ENCODE measurements around the gene KCNJ18.
"Not testable (repeated sequence)": the region's sequence is repeated elsewhere in the genome, so short reads cannot be mapped to it uniquely, and the experiment has no call there.

Gene KCNJ18

GRCh38 chr17:21691883-21692703 is at the start of gene KCNJ18:
Gene KCNJ18, plus strand, starts transcription at chr17:21692523. Its CDS starts 10,264 bp downstream, at chr17:21702787.
- DNase-seq (ENCODE audit: low read depth, low spot score): not testable (repeated sequence)

- not testable (repeated sequence) for DNase-seq (ENCODE audit: low read depth, low spot score)
These were observed 44.2 kb upstream of the KCNJ18 start for GRCh38 chr17:21648125-21648524.

GRCh38 chr17:21650043-21650442 is 42.3 kb upstream of the KCNJ18 start:
- not testable (repeated sequence) for DNase-seq (ENCODE audit: low read depth, low spot score)

- DNase-seq (ENCODE audit: low read depth, low spot score): not testable (repeated sequence)
These were observed 40.3 kb upstream of the KCNJ18 start for GRCh38 chr17:21652049-21652448.

- not testable (repeated sequence) for DNase-seq (ENCODE audit: low read depth, low spot score)
These were observed 39.1 kb upstream of the KCNJ18 start for GRCh38 chr17:21653211-21653610.

GRCh38 chr17:21656518-21657309 is 35.6 kb upstream of the KCNJ18 start:
- DNase-seq (ENCODE audit: low read depth, low spot score): not testable (repeated sequence)

GRCh38 chr17:21659635-21660034 is 32.7 kb upstream of the KCNJ18 start:
- not testable (repeated sequence) for DNase-seq (ENCODE audit: low read depth, low spot score)

- not testable (repeated sequence) for DNase-seq (ENCODE audit: low read depth, low spot score)
These were observed 30.9 kb upstream of the KCNJ18 start for GRCh38 chr17:21661455-21661854.

- DNase-seq (ENCODE audit: low read depth, low spot score): not testable (repeated sequence)
These were observed 29.2 kb upstream of the KCNJ18 start for GRCh38 chr17:21663166-21663565.

GRCh38 chr17:21663614-21664474 is 28.5 kb upstream of the KCNJ18 start:
- DNase-seq (ENCODE audit: low read depth, low spot score): not testable (repeated sequence)

- DNase-seq (ENCODE audit: low read depth, low spot score): not testable (repeated sequence)
These were observed 27.2 kb upstream of the KCNJ18 start for GRCh38 chr17:21665171-21665570.

GRCh38 chr17:21665935-21666493 is 26.3 kb upstream of the KCNJ18 start:
- DNase-seq (ENCODE audit: low read depth, low spot score): not testable (repeated sequence)

GRCh38 chr17:21666711-21667412 is 25.5 kb upstream of the KCNJ18 start:
- not testable (repeated sequence) for DNase-seq (ENCODE audit: low read depth, low spot score)

- not testable (repeated sequence) for DNase-seq (ENCODE audit: low read depth, low spot score)
These were observed 24.8 kb upstream of the KCNJ18 start for GRCh38 chr17:21667413-21668117.

GRCh38 chr17:21668118-21668488 is 24.2 kb upstream of the KCNJ18 start:
- DNase-seq (ENCODE audit: low read depth, low spot score): not testable (repeated sequence)

- not testable (repeated sequence) for DNase-seq (ENCODE audit: low read depth, low spot score)
These were observed 23.4 kb upstream of the KCNJ18 start for GRCh38 chr17:21668746-21669508.

GRCh38 chr17:21669616-21670360 is 22.5 kb upstream of the KCNJ18 start:
- DNase-seq (ENCODE audit: low read depth, low spot score): not testable (repeated sequence)
